ENCODE measurements around the gene ZMYND12.

ZMYND12 gene

GRCh38 chr1:42439940-42440339 lies 15.9 kb downstream of the ZMYND12 start:
- no peak for DNase-seq

- DNase-seq = no peak
Observed at GRCh38 chr1:42434340-42434739, 21.5 kb downstream of the ZMYND12 start.

GRCh38 chr1:42433369-42433768 lies 22.5 kb downstream of the ZMYND12 start:
- no peak for DNase-seq

- no peak for DNase-seq
Observed at GRCh38 chr1:42432714-42433113, 23.1 kb downstream of the ZMYND12 start.

- DNase-seq = no peak
Observed at GRCh38 chr1:42431514-42431913, 24.3 kb downstream of the ZMYND12 start.

GRCh38 chr1:42430286-42431135 lies 25.3 kb downstream of the ZMYND12 start:
- no peak for DNase-seq

GRCh38 chr1:42429603-42430002 lies 26.2 kb downstream of the ZMYND12 start:
- no peak for DNase-seq

GRCh38 chr1:42427240-42427639 lies 28.6 kb downstream of the ZMYND12 start:
- DNase-seq = no peak

- DNase-seq = no peak
Observed at GRCh38 chr1:42424201-42424600, 31.6 kb downstream of the ZMYND12 start.

- DNase-seq = no peak
Observed at GRCh38 chr1:42423681-42424080, 32.1 kb downstream of the ZMYND12 start.

- DNase-seq = no peak
Observed at GRCh38 chr1:42422737-42423136, 33.1 kb downstream of the ZMYND12 start.

- no peak for DNase-seq
Observed at GRCh38 chr1:42420911-42421585, 34.8 kb downstream of the ZMYND12 start.

- no peak for DNase-seq
Observed at GRCh38 chr1:42420121-42420520, 35.7 kb downstream of the ZMYND12 start.

GRCh38 chr1:42419126-42419821 lies 36.5 kb downstream of the ZMYND12 start:
- no peak for DNase-seq

GRCh38 chr1:42418516-42418915 lies 37.3 kb downstream of the ZMYND12 start:
- no peak for DNase-seq

- no peak for DNase-seq
Observed at GRCh38 chr1:42417166-42417565, 38.7 kb downstream of the ZMYND12 start.

GRCh38 chr1:42414551-42415496 lies 41.0 kb downstream of the ZMYND12 start:
- no peak for DNase-seq

- no peak for DNase-seq
Observed at GRCh38 chr1:42403880-42404400, 51.9 kb downstream of the ZMYND12 start.

GRCh38 chr1:42399315-42400100 lies 56.3 kb downstream of the ZMYND12 start:
- DNase-seq = no peak

GRCh38 chr1:42392967-42393848 lies 62.6 kb downstream of the ZMYND12 start:
- no peak for DNase-seq

All from activated gamma-delta T cell (primary cell).